ENCODE results near the gene ATP5MC3. TPM values are rescaled to one million over a fixed set of nuclear protein-coding genes. Genes with fewer than 3 reads are reported as not detected.

The ATP5MC3 gene
- total and polyA plus RNA-seq, 2 experiments from 2014 or later = 300 to 2,044 TPM

DNA sequence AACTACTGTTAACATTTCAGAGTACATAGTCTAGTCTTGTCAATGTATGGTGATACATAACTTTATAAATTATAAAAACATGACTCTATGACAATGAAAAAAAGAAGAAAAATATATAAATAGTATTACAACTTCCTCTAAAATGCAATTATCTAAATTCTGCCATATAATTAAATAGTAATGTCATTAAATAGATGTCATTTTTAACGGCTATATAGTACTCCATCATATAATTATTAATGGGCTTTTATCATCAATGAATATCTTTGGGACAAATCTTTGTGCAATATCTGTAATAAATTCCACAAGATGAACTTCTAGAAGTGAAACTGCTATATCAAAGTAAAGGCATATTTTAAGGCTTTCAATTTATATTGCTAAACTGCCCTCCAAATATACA is 38.3 kb downstream of the ATP5MC3 start:
- DNase-seq (ENCODE audit: low read depth in 1 of 2, low spot score in 1 of 2) = no peak
- Histone ChIP-seq H3K9me3 (ENCODE audit: low read depth) (no peaks in the 10 kb centered on the region), H3K4me1 (ENCODE audit: low read depth) (peaks cover 16% of the 10 kb centered on the region), H3K36me3 (no peaks in the 10 kb centered on the region), H3K27me3 (no peaks in the 10 kb centered on the region), H3K4me3 (no peak overlapping the region), H3K27ac (no peak overlapping the region)
- TF ChIP-seq, protein P1, sequence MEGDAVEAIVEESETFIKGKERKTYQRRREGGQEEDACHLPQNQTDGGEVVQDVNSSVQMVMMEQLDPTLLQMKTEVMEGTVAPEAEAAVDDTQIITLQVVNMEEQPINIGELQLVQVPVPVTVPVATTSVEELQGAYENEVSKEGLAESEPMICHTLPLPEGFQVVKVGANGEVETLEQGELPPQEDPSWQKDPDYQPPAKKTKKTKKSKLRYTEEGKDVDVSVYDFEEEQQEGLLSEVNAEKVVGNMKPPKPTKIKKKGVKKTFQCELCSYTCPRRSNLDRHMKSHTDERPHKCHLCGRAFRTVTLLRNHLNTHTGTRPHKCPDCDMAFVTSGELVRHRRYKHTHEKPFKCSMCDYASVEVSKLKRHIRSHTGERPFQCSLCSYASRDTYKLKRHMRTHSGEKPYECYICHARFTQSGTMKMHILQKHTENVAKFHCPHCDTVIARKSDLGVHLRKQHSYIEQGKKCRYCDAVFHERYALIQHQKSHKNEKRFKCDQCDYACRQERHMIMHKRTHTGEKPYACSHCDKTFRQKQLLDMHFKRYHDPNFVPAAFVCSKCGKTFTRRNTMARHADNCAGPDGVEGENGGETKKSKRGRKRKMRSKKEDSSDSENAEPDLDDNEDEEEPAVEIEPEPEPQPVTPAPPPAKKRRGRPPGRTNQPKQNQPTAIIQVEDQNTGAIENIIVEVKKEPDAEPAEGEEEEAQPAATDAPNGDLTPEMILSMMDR (IDR thresholded peaks at IDR 0.05; ENCODE audit: low read depth, low read length) = no peak

DNA sequence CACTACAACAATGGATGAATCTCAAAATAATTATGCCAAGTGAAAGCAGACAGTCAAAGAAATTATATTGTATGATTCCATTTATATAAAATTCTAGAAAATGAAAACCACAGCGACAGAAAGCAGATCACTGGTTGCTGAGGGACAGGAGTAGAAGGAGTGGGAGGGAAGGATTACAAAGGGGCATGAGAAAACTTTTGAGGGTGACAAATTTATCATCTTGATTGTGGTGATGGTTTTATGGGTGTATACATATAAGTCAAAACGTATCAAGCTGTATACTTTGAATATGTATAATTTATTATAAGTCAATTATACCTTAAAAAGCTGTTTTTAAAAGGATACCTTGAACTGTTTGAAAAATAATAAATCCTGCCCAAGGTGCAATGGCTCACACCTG is 41.2 kb downstream of the ATP5MC3 start:
- Histone ChIP-seq H3K4me3 (no peak overlapping the region), H3K9me3 (ENCODE audit: low read depth) (no peaks in the 10 kb centered on the region), H3K36me3 (peaks cover 1% of the 10 kb centered on the region), H3K4me1 (ENCODE audit: low read depth) (no peaks in the 10 kb centered on the region), H3K27me3 (no peaks in the 10 kb centered on the region), H3K27ac (no peak overlapping the region)
- TF ChIP-seq, protein P1 (IDR thresholded peaks at IDR 0.05; ENCODE audit: low read depth, low read length) = no peak
- DNase-seq (ENCODE audit: low read depth in 1 of 2, low spot score in 1 of 2) = no peak

DNA sequence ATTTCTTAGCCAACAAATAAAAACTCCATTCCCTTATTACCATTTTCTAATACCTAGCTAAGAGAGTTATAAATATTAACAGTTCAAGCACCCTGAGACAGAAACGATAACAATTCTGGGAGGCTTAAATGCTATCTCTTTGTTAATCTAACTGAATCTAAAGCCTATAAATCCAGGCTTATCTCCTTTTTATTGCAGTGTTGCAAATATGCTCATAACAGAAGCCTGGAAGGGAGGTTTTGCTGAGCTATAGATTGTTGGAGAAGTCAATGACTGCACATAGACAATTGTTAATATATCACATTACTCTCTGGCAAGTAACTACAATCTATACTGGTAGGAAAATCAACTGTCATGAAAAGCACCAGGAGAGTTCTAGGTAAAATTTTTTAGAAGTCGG is 43.7 kb downstream of the ATP5MC3 start:
- no peak overlapping the region for H3K27ac ChIP-seq
- no peak for DNase-seq (ENCODE audit: low read depth in 1 of 2, low spot score in 1 of 2)
- no peak overlapping the region for H3K4me3 ChIP-seq
- peaks cover 7% of the 10 kb centered on the region for H3K36me3 ChIP-seq
- H3K9me3 ChIP-seq (ENCODE audit: low read depth) = no peaks in the 10 kb centered on the region
- H3K4me1 ChIP-seq (ENCODE audit: low read depth) = no peaks in the 10 kb centered on the region
- no peaks in the 10 kb centered on the region for H3K27me3 ChIP-seq
- TF ChIP-seq, protein P1 (IDR thresholded peaks at IDR 0.05; ENCODE audit: low read depth, low read length) = no peak

DNA sequence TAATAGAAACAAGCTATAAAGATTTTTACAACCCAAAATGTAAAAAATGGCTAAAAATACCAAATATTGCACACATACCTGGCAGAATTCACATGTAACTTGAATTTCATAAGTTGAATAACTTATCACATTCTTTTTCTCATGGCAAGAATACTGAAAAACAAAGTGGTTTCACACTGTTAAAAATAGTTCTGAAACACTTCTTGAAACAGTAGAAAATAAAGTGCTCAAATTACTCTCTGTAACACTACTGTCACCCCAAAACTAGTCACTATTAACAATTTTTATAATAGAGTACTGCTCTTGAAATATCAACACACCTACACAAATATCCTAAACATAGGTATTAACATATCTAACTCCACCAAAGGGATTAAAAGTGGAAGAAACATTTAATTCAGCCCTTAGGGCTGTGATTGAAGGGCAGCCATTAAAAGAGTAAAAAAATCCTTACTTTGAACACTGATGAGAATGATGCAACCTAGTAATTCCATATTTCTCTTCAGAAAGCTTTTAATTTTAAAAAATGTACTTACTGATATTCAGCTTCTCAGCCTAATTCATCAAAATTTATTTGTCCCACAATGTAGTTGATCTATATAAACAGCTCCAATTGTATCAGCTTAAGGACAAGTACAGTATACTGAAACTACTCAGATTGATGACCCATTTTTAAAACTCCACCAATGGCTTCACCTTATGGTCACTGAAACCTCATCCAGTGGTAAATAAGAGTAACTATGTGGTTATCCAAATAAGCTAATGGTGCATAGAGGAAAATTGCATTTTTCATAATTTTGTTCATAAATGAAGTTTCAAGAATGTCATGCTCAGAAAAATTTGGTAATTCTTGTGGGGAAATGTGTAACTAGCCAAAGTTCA is 44.9 kb downstream of the ATP5MC3 start:
- no peak for DNase-seq (ENCODE audit: low read depth in 1 of 2, low spot score in 1 of 2)
- Histone ChIP-seq H3K27me3 (no peaks in the 10 kb centered on the region), H3K4me1 (ENCODE audit: low read depth) (peaks cover 8% of the 10 kb centered on the region), H3K9me3 (ENCODE audit: low read depth) (no peaks in the 10 kb centered on the region), H3K4me3 (no peak overlapping the region), H3K36me3 (peaks cover 12% of the 10 kb centered on the region), H3K27ac (peak overlapping the region; percentile 6)
- TF ChIP-seq, protein P1 (IDR thresholded peaks at IDR 0.05; ENCODE audit: low read depth, low read length) = no peak

DNA sequence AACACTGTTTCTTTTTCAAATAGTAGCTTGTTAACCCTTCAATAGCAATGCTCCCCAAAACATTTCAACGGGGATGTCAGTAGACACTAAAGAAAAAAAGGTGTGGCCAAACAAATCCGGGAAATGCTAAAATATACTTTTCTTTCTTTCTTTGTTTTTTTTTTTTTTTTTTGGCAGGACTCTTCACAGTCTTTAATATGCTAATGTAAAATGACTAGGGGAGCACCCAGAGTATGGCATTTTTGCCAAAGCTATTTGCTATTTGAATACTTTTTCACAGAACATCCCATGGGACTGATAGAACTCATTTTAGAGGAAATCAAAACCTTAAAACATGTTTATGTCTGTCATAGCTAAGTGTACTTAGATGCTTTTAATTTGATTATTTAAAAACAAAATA is 45.6 kb downstream of the ATP5MC3 start:
- H3K4me3 ChIP-seq = no peak overlapping the region
- no peak for DNase-seq (ENCODE audit: low read depth in 1 of 2, low spot score in 1 of 2)
- peak overlapping the region; percentile 6 for H3K27ac ChIP-seq
- peaks cover 15% of the 10 kb centered on the region for H3K4me1 ChIP-seq (ENCODE audit: low read depth)
- H3K9me3 ChIP-seq (ENCODE audit: low read depth) = no peaks in the 10 kb centered on the region
- no peaks in the 10 kb centered on the region for H3K27me3 ChIP-seq
- TF ChIP-seq, protein P1 (IDR thresholded peaks at IDR 0.05; ENCODE audit: low read depth, low read length) = no peak
- H3K36me3 ChIP-seq = peaks cover 12% of the 10 kb centered on the region

All from cardiac muscle cell (in vitro differentiated cells and primary cell).